ENCODE measurements around the gene CCDC78. TPM values are rescaled to one million over a fixed set of nuclear protein-coding genes. Genes with fewer than 3 reads are reported as not detected.

CCDC78 gene
- total RNA-seq, 6 experiments from 2014 or later, result 0.31 TPM; not detected in 5

- WGBS (ENCODE audit: insufficient coverage, low coverage, low lambda C conversion rate, missing lambda C conversion rate), result no CpG with 5 or more reads among the region's 19 CpGs
Measured at GRCh38 chr16:687499-687898, 38.7 kb downstream of the CCDC78 start.

GRCh38 chr16:686459-687260, 39.6 kb downstream of the CCDC78 start:
- intact Hi-C loops (cut with DNase I), result no loop called here
- DNase-seq (no peak), ATAC-seq (no peak)
- 80% methylated on average over 2 of the region's 51 CpGs for WGBS (ENCODE audit: insufficient coverage, low coverage, low lambda C conversion rate, missing lambda C conversion rate)
- no peak overlapping the region for H3K27ac ChIP-seq
- H3K36me3 ChIP-seq, result peaks cover 0 to 20% (median 6%) of the 10 kb centered on the region in 4 donors
- no peak for TF ChIP-seq POLR2A (IDR thresholded peaks at IDR 0.05)
- no peak for TF ChIP-seq CTCF (IDR thresholded peaks at IDR 0.05)
- H3K27me3 ChIP-seq, result no peaks in the 10 kb centered on the region
- no peaks in the 10 kb centered on the region for H3K9me3 ChIP-seq
- H3K4me1 ChIP-seq, result peaks cover 0 to 38% (median 16%) of the 10 kb centered on the region in 4 donors
- no peak overlapping the region for H3K4me3 ChIP-seq

More at GRCh38 chr16:687499-687898, 38.7 kb downstream of the CCDC78 start:
- Histone ChIP-seq H3K27me3 (no peaks in the 10 kb centered on the region), H3K4me1 (peaks cover 0 to 30% (median 12%) of the 10 kb centered on the region in 4 donors), H3K27ac (no peak overlapping the region), H3K9me3 (no peaks in the 10 kb centered on the region), H3K4me3 (no peak overlapping the region), H3K36me3 (peaks cover 0 to 11% (median 2%) of the 10 kb centered on the region in 4 donors)
- ATAC-seq, result no peak
- no peak for DNase-seq
- no peak for TF ChIP-seq CTCF (IDR thresholded peaks at IDR 0.05)
- TF ChIP-seq POLR2A (IDR thresholded peaks at IDR 0.05), result no peak
- intact Hi-C loops (cut with DNase I), result no loop called here

GRCh38 chr16:685967-686366, 40.3 kb downstream of the CCDC78 start:
- TF ChIP-seq POLR2A (IDR thresholded peaks at IDR 0.05) (no peak), CTCF (IDR thresholded peaks at IDR 0.05) (peak; percentile 35 to 42 (median 36))
- DNase-seq (peak; percentile 65 to 71 (median 66)), ATAC-seq (peak in 2 of 4 donors; percentile 5 to 17)

GRCh38 chr16:684961-685696, 41.1 kb downstream of the CCDC78 start:
- Histone ChIP-seq H3K27ac (no peak overlapping the region), H3K27me3 (no peaks in the 10 kb centered on the region), H3K36me3 (peaks cover 0 to 21% (median 7%) of the 10 kb centered on the region in 4 donors), H3K4me3 (peak overlapping the region in 2 of 3 donors; percentile 68 to 84), H3K4me1 (peaks cover 0 to 47% (median 20%) of the 10 kb centered on the region in 4 donors), H3K9me3 (no peaks in the 10 kb centered on the region)
- intact Hi-C loops (cut with DNase I), result no loop called here
- WGBS (ENCODE audit: insufficient coverage, low coverage, low lambda C conversion rate, missing lambda C conversion rate), result 96% methylated on average over 4 of the region's 61 CpGs
- ATAC-seq (no peak), DNase-seq (peak in 2 of 3 donors; percentile 67 to 69)
- TF ChIP-seq CTCF (IDR thresholded peaks at IDR 0.05) (no peak), POLR2A (IDR thresholded peaks at IDR 0.05) (no peak)

More at GRCh38 chr16:685967-686366, 40.3 kb downstream of the CCDC78 start:
- Histone ChIP-seq H3K27me3 (no peaks in the 10 kb centered on the region), H3K27ac (no peak overlapping the region), H3K9me3 (no peaks in the 10 kb centered on the region), H3K4me1 (peaks cover 0 to 45% (median 22%) of the 10 kb centered on the region in 4 donors), H3K4me3 (no peak overlapping the region), H3K36me3 (peaks cover 0 to 21% (median 7%) of the 10 kb centered on the region in 4 donors)
- no CpG with 5 or more reads among the region's 10 CpGs for WGBS (ENCODE audit: insufficient coverage, low coverage, low lambda C conversion rate, missing lambda C conversion rate)
- intact Hi-C loops (cut with DNase I), result no loop called here
